ENCODE data around the gene ABCB6.
A peak's percentile ranks its signal among the peaks of the same experiment; 100 is the strongest.

ABCB6 gene

GRCh38 chr2:219213026-219213415 lies 5.7 kb downstream of the ABCB6 start:
- Mint-ChIP-seq H3K4me3 (no peak overlapping the region), H3K4me1 (peaks cover 23% of the 10 kb centered on the region), H3K27ac (no peak overlapping the region), H3K9me3 (no peaks in the 10 kb centered on the region), H3K27me3 (ENCODE audit: low read depth, poor library complexity) (no peaks in the 10 kb centered on the region), H3K36me3 (ENCODE audit: low read depth) (peaks cover 35% of the 10 kb centered on the region)
- no peak for TF ChIP-seq CTCF (IDR thresholded peaks at IDR 0.05)
- DNase-seq, result no peak

GRCh38 chr2:219210886-219211362 lies 7.8 kb downstream of the ABCB6 start:
- Mint-ChIP-seq H3K36me3 (ENCODE audit: low read depth) (peaks cover 35% of the 10 kb centered on the region), H3K27ac (no peak overlapping the region), H3K9me3 (no peaks in the 10 kb centered on the region), H3K27me3 (ENCODE audit: low read depth, poor library complexity) (no peaks in the 10 kb centered on the region), H3K4me3 (no peak overlapping the region), H3K4me1 (peaks cover 23% of the 10 kb centered on the region)
- TF ChIP-seq CTCF (IDR thresholded peaks at IDR 0.05), result no peak
- no peak for DNase-seq

DNA sequence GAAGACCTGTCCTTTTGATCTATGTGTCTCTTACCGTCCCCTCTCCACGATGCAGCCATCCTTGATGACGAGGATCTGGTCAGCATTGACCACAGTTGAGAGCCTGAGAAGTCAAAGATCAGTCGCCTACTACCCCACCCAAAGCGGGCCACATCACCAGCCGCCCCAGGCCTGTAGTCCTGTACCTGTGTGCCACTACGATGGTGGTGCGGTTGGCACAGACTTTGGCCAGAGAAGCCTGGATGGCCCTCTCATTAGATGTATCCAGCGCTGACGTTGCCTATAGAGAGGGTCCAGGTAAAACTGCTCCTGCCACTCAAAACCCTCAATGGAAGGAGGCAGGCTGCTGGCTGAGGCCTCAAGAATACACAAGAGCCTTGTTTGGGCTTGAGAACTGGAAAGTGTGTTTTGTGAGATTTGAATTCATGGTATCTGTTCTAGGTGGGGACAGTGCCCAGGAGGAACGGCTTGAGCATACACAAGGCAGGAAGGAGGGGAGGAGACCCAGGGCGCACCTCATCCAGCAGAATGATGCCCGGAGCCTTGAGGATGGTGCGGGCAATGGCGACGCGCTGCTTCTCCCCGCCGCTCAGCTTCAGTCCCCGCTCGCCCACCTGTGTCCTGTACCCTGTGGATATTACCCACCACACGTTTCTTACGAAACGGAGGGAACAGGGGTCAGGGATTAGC lies 8.4 kb downstream of the ABCB6 start:
- no peak overlapping the region for H3K4me3 Mint-ChIP-seq
- H3K27me3 Mint-ChIP-seq (ENCODE audit: low read depth, poor library complexity), result no peaks in the 10 kb centered on the region
- no peak for DNase-seq
- no peaks in the 10 kb centered on the region for H3K9me3 Mint-ChIP-seq
- H3K4me1 Mint-ChIP-seq, result peaks cover 23% of the 10 kb centered on the region
- TF ChIP-seq CTCF (IDR thresholded peaks at IDR 0.05), result no peak
- H3K36me3 Mint-ChIP-seq (ENCODE audit: low read depth), result peaks cover 35% of the 10 kb centered on the region
- no peak overlapping the region for H3K27ac Mint-ChIP-seq

- no peak for TF ChIP-seq CTCF (IDR thresholded peaks at IDR 0.05)
- H3K36me3 Mint-ChIP-seq (ENCODE audit: low read depth), result peaks cover 32% of the 10 kb centered on the region
- no peak overlapping the region for H3K27ac Mint-ChIP-seq
- peaks cover 23% of the 10 kb centered on the region for H3K4me1 Mint-ChIP-seq
- no peak overlapping the region for H3K4me3 Mint-ChIP-seq
- no peak for DNase-seq
- H3K27me3 Mint-ChIP-seq (ENCODE audit: low read depth, poor library complexity), result no peaks in the 10 kb centered on the region
- peaks cover 1% of the 10 kb centered on the region for H3K9me3 Mint-ChIP-seq
Measured at GRCh38 chr2:219209236-219210195, 9.2 kb downstream of the ABCB6 start.

GRCh38 chr2:219207884-219208740 lies 10.6 kb downstream of the ABCB6 start:
- Mint-ChIP-seq H3K4me3 (peak overlapping the region; percentile 83), H3K36me3 (ENCODE audit: low read depth) (peaks cover 23% of the 10 kb centered on the region), H3K4me1 (peaks cover 23% of the 10 kb centered on the region), H3K9me3 (peaks cover 11% of the 10 kb centered on the region), H3K27ac (peak overlapping the region; percentile 83), H3K27me3 (ENCODE audit: low read depth, poor library complexity) (no peaks in the 10 kb centered on the region)
- no peak for TF ChIP-seq CTCF (IDR thresholded peaks at IDR 0.05)
- no peak for DNase-seq
